Amygdala (tissue), 56 donors: ENCODE measurements around the gene CDCA3.

Source experiments
- DNase-seq, 56 donors: peaks; one replicate each; lab custom pipeline; 2025; lab: John Stamatoyannopoulos, UW

CDCA3 gene

DNA sequence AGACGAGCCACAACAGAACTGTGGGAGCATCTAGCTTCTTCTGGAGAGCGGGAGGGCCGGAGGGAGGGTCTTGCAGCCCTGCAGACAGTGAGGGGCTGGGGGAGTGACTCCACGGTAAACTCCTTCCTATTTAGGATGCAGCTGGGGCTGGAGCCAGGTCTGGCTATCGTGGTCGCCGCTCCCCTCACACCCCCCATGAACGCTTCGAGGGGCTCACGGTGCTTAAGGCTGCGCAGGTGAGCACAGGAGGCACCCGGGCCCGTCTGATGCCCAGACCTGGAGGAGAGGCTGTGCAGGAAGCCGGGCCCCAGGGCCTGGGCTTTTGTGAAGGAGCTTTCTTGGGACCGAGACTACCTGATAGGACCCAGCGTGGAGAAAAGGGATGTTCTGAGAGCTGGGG, 14.2 kb downstream of the CDCA3 start:
- DNase-seq, result no peak

- no peak for DNase-seq
Observed at GRCh38 chr12:6834873-6835272, 16.2 kb downstream of the CDCA3 start.

GRCh38 chr12:6834254-6834653, 16.8 kb downstream of the CDCA3 start:
- DNase-seq, result no peak

DNA sequence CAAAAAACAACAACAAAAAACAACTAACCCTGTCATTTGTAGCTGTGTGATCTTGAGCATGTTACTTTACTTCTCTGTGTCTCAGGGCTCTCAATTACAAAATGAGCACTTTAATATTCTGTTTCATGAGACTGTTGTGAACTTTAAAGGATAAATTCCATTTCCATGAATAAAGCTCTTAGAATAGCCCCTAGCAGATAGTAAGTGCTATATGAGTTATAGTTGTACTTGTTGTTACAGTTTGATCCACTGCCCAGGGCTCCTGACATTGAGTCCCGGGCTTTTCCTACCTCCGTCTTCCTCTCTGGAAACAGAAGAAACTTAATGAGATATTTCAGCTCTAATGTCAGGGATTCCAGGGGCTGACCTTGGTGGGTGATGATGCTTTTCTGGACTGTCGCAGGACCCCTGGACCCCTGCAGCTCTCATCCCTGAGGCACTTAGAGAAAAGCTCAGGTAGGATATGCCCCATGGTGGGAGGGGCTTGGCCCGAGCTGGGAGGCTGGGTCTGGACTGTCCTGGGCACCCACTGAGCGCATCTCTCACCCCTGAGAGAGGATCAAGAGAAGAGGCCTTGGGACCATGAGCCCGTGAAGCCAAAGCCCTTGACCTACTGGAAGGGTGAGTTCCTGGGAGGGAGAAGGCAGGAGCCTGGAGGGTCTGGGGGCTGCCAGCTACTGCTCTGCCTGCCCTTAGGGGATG, 17.7 kb downstream of the CDCA3 start:
- no peak for DNase-seq

- no peak for DNase-seq
Observed at GRCh38 chr12:6832125-6832524, 19.0 kb downstream of the CDCA3 start.

- DNase-seq, result no peak
Observed at GRCh38 chr12:6831450-6831995, 19.6 kb downstream of the CDCA3 start.

- no peak for DNase-seq
Observed at GRCh38 chr12:6830999-6831398, 20.1 kb downstream of the CDCA3 start.

GRCh38 chr12:6830286-6830890, 20.7 kb downstream of the CDCA3 start:
- DNase-seq, result no peak

DNA sequence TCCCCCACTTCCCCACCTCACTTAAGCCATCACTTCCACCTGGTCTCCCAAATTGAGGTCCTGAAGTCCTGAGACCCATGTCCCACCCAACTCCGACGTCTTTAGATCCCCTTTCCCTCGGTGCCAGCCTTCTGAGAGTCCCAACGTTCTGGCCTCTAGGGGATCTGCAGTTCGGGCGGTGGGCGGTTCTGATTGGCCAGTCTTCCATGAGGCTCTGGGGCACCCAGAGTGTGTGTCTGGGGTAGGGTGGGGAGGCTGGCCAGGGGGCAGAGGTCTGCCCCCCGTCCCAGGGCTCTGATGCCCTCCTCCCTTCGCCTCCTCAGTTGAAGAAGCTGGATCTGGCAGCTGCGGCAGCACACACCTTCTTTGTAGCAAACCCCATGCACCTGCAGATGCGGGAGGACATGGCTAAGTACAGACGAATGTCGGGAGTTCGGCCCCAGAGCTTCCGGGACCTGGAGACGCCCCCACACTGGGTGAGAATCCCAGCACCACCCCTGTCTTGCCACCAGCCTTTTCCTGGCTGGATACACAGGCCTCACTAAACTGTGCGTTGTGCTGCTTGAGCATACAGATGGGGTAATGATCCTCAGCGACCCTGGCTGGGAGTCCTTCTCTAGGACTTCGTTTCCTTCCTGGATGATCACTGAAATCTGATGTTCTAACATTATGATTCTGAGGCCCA, 21.4 kb downstream of the CDCA3 start:
- DNase-seq, result peak in 3 of 56 donors; percentile 50 to 56 (median 56)

GRCh38 chr12:6828781-6829535, 22.1 kb downstream of the CDCA3 start:
- peak in 16 of 56 donors; percentile 13 to 56 (median 31) for DNase-seq

DNA sequence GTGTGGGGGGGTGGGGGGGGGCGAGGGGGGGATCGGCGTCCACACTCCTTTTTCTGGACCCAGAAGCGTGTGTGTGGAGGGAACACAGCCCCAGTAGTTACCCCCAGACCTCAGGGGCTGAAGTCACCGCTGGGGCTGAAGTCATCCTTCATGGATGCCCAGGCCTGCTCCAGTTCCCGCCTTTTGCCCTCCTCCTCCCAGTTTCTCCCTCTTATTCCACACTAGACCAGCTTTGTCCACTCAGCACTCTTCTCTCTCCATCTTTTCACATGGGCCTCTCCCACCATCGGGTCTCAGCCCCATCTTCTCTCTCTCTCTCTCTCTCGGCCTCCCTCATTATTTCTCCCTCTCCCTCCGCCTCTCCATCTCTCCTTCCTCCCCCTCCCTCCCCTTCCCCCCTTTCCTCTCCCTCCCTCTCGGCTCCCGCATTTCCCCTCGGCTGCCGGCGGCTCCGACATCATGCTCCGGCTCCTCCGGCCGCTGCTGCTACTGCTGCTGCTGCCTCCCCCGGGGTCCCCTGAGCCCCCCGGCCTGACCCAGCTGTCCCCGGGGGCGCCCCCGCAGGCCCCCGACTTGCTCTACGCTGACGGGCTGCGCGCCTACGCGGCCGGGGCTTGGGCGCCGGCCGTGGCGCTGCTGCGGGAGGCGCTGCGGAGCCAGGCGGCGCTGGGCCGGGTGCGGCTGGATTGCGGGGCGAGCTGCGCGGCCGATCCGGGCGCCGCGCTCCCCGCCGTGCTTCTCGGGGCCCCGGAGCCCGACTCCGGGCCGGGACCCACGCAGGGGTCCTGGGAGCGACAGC, 22.9 kb downstream of the CDCA3 start, which contains the start of gene P3H3:
TSS of gene P3H3 (plus strand) at position 426 of the 799 bp plus-strand sequence. CDS start at position 460, 34 bp downstream.
- peak in 15 of 56 donors; percentile 14 to 69 (median 39) for DNase-seq

- DNase-seq, result peak in 45 of 56 donors; percentile 21 to 83 (median 62)
Observed at GRCh38 chr12:6827437-6827911, 23.6 kb downstream of the CDCA3 start.

DNA sequence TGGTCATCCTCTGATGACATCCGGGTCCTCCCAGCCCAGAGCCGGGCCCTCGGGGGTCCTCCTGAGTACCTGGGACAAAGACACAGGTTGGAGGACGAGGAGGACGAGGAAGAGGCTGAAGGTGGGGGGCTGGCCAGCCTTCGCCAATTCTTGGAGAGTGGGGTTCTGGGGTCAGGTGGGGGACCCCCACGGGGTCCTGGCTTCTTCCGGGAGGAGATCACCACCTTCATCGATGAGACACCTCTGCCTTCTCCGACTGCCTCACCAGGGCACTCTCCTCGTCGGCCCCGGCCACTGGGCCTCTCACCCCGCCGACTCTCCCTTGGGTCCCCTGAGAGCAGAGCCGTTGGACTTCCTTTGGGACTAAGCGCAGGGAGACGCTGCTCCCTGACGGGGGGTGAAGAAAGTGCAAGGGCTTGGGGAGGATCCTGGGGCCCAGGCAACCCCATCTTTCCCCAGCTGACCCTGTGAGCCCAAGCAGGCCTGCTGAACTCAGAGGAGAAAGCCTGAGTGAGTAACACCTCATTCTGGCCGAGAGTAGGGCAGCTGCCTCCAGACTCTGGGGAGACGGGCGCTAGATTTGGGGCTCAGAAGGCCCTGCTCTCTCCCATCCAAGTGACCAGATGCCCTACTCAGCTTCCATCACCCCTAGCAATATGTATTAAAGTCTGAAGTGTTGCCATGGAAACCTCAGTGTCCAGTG, 24.2 kb downstream of the CDCA3 start:
- no peak for DNase-seq

- DNase-seq, result no peak
Observed at GRCh38 chr12:6826125-6826733, 24.9 kb downstream of the CDCA3 start.

DNA sequence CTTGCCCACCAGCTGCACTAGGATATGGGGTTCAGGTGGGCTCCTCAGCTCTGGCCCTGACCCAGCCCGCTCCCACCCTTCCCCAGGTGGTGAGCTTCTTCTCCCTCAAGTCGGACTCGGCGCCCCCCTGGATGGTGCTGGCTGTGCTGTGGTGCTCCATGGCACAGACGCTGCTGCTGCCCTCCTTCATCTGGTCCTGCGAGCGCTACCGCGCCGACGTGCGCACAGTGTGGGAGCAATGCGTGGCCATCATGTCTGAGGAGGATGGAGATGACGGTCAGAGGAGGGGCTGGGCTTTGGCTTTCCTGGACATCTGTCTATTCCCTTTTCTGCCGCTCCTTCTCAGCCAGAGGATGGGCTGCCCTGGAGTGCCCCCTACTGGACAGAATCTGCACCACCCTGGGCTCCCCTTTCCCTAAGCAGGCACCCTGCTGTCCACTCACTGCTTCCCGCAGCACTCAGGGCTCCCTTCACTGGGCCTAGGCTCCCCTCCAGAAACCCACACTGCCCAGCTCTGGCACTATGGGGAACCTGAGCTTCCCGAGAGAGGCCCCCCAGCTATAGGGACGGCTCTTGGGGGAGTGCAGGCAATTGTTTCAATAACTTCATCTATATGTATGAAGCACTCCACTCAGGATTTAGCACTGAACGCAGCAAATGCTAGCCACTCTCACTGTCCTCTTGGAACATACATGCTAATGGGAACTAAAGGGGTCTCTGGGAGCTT, 25.5 kb downstream of the CDCA3 start:
- peak in 54 of 56 donors; percentile 30 to 90 (median 72) for DNase-seq

DNA sequence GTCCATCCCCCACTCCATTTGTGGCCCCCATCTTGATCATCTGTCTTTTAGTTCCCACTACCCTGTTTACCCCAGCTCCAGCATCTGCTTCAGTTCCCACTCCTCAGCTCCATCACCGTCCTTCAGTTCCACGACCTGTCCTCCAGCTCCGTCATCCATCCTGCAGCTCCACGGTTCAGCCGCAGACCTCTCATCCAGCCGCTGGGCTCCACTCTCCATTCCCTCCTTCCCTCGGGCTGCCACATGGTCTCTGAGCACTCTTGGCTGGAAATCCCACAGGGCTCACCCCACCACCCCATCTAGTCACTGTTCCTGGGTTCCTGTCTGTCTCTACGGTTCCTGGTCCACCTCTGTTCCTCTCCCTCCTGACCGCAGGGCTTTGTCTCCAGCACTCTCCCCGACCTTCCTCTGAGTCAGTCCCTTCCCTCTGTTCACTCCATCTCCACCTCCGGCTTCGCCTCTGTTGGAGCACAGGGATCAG, 26.1 kb downstream of the CDCA3 start:
- DNase-seq, result no peak

DNA sequence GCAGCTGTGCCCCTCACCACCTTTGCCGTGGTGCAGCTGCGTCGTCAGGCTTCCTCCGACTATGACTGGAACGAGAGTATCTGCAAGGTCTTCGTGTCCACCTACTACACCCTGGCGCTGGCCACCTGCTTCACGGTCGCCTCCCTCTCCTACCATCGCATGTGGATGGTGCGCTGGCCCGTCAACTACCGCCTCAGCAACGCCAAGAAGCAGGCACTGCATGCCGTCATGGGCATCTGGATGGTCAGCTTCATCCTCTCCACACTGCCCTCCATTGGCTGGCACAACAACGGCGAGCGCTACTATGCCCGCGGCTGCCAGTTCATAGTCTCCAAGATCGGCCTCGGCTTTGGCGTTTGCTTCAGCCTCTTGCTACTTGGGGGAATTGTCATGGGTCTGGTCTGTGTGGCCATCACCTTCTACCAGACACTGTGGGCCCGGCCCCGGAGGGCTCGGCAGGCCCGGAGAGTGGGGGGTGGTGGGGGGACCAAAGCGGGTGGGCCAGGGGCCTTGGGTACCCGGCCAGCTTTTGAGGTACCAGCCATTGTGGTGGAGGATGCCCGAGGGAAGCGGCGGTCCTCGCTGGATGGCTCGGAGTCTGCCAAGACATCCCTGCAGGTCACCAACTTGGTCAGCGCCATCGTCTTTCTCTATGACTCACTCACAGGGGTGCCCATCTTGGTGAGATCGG, 26.9 kb downstream of the CDCA3 start:
- DNase-seq, result peak in 11 of 56 donors; percentile 14 to 32 (median 20)
